HAP-1 (cell line): ENCODE measurements around the gene KBTBD12.

Experiments used
- DNase-seq, 2 experiments: peaks; one replicate each; pipeline ENCODE4 v3.0.0-alpha.2; 2016 to 2020; ENCODE audit warnings: low spot score in 2 of 2
- H3K27me3 ChIP-seq: fragments of 250-450 bp; sonication (Bioruptor Pico); 2 replicates; pipeline ENCODE4 v1.5.1; 2020; ENCODE audit warnings: low read depth, mild to moderate bottlenecking, moderate library complexity
- H3K36me3 ChIP-seq: fragments of 250-450 bp; sonication (Bioruptor Pico); replicated peaks from 2 replicates; pipeline ENCODE4 v1.5.1; 2020; ENCODE audit warnings: mild to moderate bottlenecking
- H3K4me1 ChIP-seq: fragments of 250-450 bp; sonication (Bioruptor Pico); 2 replicates; pipeline ENCODE4 v1.5.1; 2020; ENCODE audit warnings: mild to moderate bottlenecking
- H3K4me3 ChIP-seq: fragments of 250-450 bp; sonication (Bioruptor Pico); 2 replicates; pipeline ENCODE4 v1.5.1; 2020; ENCODE audit warnings: mild to moderate bottlenecking, moderate library complexity
- H3K9me3 ChIP-seq: fragments of 250-450 bp; sonication (Bioruptor Pico); 2 replicates; pipeline ENCODE4 v1.5.1; 2020; ENCODE audit warnings: mild to moderate bottlenecking, moderate library complexity
- in situ Hi-C: fragments of 300-500 bp; cut with MboI; formaldehyde crosslinking; loops from 3 replicates; pipeline ENCODE4 v1.14.3; 2020; ENCODE audit warnings: low sequenced_read_pairs, inconsistent platforms, mixed read lengths

Gene KBTBD12

GRCh38 chr3:127967316-127967715 is 52.3 kb downstream of the KBTBD12 start:
- DNase-seq = no peak
- H3K4me3 ChIP-seq = no peak overlapping the region
- in situ Hi-C loops = loop anchor here (25.0 kb wide), 1 partner anchor 280 kb away; no protein-coding TSS in a partner anchor
- no peaks in the 10 kb centered on the region for H3K4me1 ChIP-seq
- H3K9me3 ChIP-seq = no peaks in the 10 kb centered on the region
- H3K36me3 ChIP-seq = no peaks in the 10 kb centered on the region
- H3K27me3 ChIP-seq = peaks cover 18% of the 10 kb centered on the region

- Histone ChIP-seq H3K4me1 (no peaks in the 10 kb centered on the region), H3K4me3 (no peak overlapping the region), H3K27me3 (peaks cover 34% of the 10 kb centered on the region), H3K36me3 (no peaks in the 10 kb centered on the region), H3K9me3 (no peaks in the 10 kb centered on the region)
- in situ Hi-C loops = loop anchor here (25.0 kb wide), 1 partner anchor 284 kb away; no protein-coding TSS in a partner anchor
- DNase-seq = peak; percentile 45 to 49
Observed at GRCh38 chr3:127970966-127971592, 56.0 kb downstream of the KBTBD12 start.

GRCh38 chr3:127974226-127974625 is 59.2 kb downstream of the KBTBD12 start:
- in situ Hi-C loops = loop anchor here (25.0 kb wide), 1 partner anchor 287 kb away; no protein-coding TSS in a partner anchor
- no peaks in the 10 kb centered on the region for H3K4me1 ChIP-seq
- DNase-seq = no peak
- H3K9me3 ChIP-seq = no peaks in the 10 kb centered on the region
- peaks cover 26% of the 10 kb centered on the region for H3K27me3 ChIP-seq
- H3K4me3 ChIP-seq = no peak overlapping the region
- no peaks in the 10 kb centered on the region for H3K36me3 ChIP-seq

- no peak for DNase-seq
- H3K9me3 ChIP-seq = no peaks in the 10 kb centered on the region
- H3K4me3 ChIP-seq = no peak overlapping the region
- H3K27me3 ChIP-seq = peaks cover 24% of the 10 kb centered on the region
- no peaks in the 10 kb centered on the region for H3K4me1 ChIP-seq
- no peaks in the 10 kb centered on the region for H3K36me3 ChIP-seq
- in situ Hi-C loops = no loop called here
Observed at GRCh38 chr3:127975153-127976029, 60.4 kb downstream of the KBTBD12 start.

GRCh38 chr3:127978636-127979035 is 63.6 kb downstream of the KBTBD12 start:
- Histone ChIP-seq H3K9me3 (no peaks in the 10 kb centered on the region), H3K4me3 (no peak overlapping the region), H3K36me3 (no peaks in the 10 kb centered on the region), H3K27me3 (peaks cover 16% of the 10 kb centered on the region), H3K4me1 (no peaks in the 10 kb centered on the region)
- DNase-seq = no peak
- in situ Hi-C loops = no loop called here

GRCh38 chr3:127979473-127979872 is 64.4 kb downstream of the KBTBD12 start:
- no peaks in the 10 kb centered on the region for H3K36me3 ChIP-seq
- no peak for DNase-seq
- no peak overlapping the region for H3K4me3 ChIP-seq
- no peaks in the 10 kb centered on the region for H3K9me3 ChIP-seq
- peaks cover 12% of the 10 kb centered on the region for H3K27me3 ChIP-seq
- no peaks in the 10 kb centered on the region for H3K4me1 ChIP-seq
- in situ Hi-C loops = no loop called here

GRCh38 chr3:127981097-127981496 is 66.1 kb downstream of the KBTBD12 start:
- no peak for DNase-seq
- in situ Hi-C loops = no loop called here
- H3K36me3 ChIP-seq = no peaks in the 10 kb centered on the region

GRCh38 chr3:127982155-127982554 is 67.1 kb downstream of the KBTBD12 start:
- in situ Hi-C loops = no loop called here
- no peaks in the 10 kb centered on the region for H3K4me1 ChIP-seq
- H3K27me3 ChIP-seq = no peaks in the 10 kb centered on the region
- H3K9me3 ChIP-seq = no peaks in the 10 kb centered on the region
- H3K4me3 ChIP-seq = no peak overlapping the region
- DNase-seq = no peak
- H3K36me3 ChIP-seq = no peaks in the 10 kb centered on the region

More at GRCh38 chr3:127981097-127981496, 66.1 kb downstream of the KBTBD12 start:
- Histone ChIP-seq H3K4me1 (no peaks in the 10 kb centered on the region), H3K4me3 (no peak overlapping the region), H3K27me3 (peaks cover 6% of the 10 kb centered on the region; the same call in 1 of the 2 replicates), H3K9me3 (no peaks in the 10 kb centered on the region)

- in situ Hi-C loops = no loop called here
- no peak for DNase-seq
- no peaks in the 10 kb centered on the region for H3K4me1 ChIP-seq
- no peaks in the 10 kb centered on the region for H3K27me3 ChIP-seq
- no peak overlapping the region for H3K4me3 ChIP-seq
- H3K9me3 ChIP-seq = no peaks in the 10 kb centered on the region
- H3K36me3 ChIP-seq = no peaks in the 10 kb centered on the region
Observed at GRCh38 chr3:127984241-127984975, 69.4 kb downstream of the KBTBD12 start.

GRCh38 chr3:127985216-127985615 is 70.2 kb downstream of the KBTBD12 start:
- H3K27me3 ChIP-seq = no peaks in the 10 kb centered on the region
- in situ Hi-C loops = no loop called here

GRCh38 chr3:127985655-127986225 is 70.7 kb downstream of the KBTBD12 start:
- Histone ChIP-seq H3K4me1 (no peaks in the 10 kb centered on the region), H3K4me3 (no peak overlapping the region), H3K27me3 (no peaks in the 10 kb centered on the region), H3K36me3 (no peaks in the 10 kb centered on the region), H3K9me3 (no peaks in the 10 kb centered on the region)
- DNase-seq = no peak
- in situ Hi-C loops = no loop called here

More at GRCh38 chr3:127985216-127985615, 70.2 kb downstream of the KBTBD12 start:
- no peaks in the 10 kb centered on the region for H3K9me3 ChIP-seq
- no peaks in the 10 kb centered on the region for H3K36me3 ChIP-seq
- no peak overlapping the region for H3K4me3 ChIP-seq
- DNase-seq = no peak
- H3K4me1 ChIP-seq = no peaks in the 10 kb centered on the region

GRCh38 chr3:127986803-127987202 is 71.8 kb downstream of the KBTBD12 start:
- in situ Hi-C loops = no loop called here
- Histone ChIP-seq H3K9me3 (no peaks in the 10 kb centered on the region), H3K36me3 (no peaks in the 10 kb centered on the region), H3K4me1 (no peaks in the 10 kb centered on the region), H3K4me3 (no peak overlapping the region), H3K27me3 (no peaks in the 10 kb centered on the region)
- no peak for DNase-seq

- Histone ChIP-seq H3K9me3 (no peaks in the 10 kb centered on the region), H3K36me3 (no peaks in the 10 kb centered on the region), H3K4me3 (no peak overlapping the region), H3K27me3 (no peaks in the 10 kb centered on the region), H3K4me1 (no peaks in the 10 kb centered on the region)
- DNase-seq = no peak
- in situ Hi-C loops = no loop called here
Observed at GRCh38 chr3:127987309-127987995, 72.4 kb downstream of the KBTBD12 start.
